Effector memory CD8-positive, alpha-beta T cell (primary cell): ENCODE data around the gene PBX1.

ENCODE experiments used
- ATAC-seq: fragments of 150-1000 bp; cut with Tn5 transposase; replicated peaks from 2 replicates; pipeline ENCODE4 v1.10.0; 2021; ENCODE audit warnings: mild to moderate bottlenecking, moderate library complexity
- DNase-seq, 3 experiments: peaks; one replicate each; pipeline ENCODE4 v3.0.0; 2021
- H3K27ac Mint-ChIP-seq, 2 donors: one replicate each; pipeline ENCODE4 v1.8.0; 2022; ENCODE audit warnings: mild to moderate bottlenecking in 2 of 2, mixed read lengths in 2 of 2, moderate library complexity in 2 of 2
- H3K27me3 Mint-ChIP-seq, 2 donors: one replicate each; pipeline ENCODE4 v1.8.0; 2022; ENCODE audit warnings: mixed read lengths in 2 of 2
- H3K36me3 Mint-ChIP-seq: one replicate; pipeline ENCODE4 v1.8.0; 2022; ENCODE audit warnings: mild to moderate bottlenecking, moderate library complexity, mixed read lengths; ENCODE audit not compliant: insufficient read depth
- H3K4me1 Mint-ChIP-seq, 2 donors: one replicate each; pipeline ENCODE4 v1.8.0; 2022; ENCODE audit warnings: low read depth in 2 of 2, mixed read lengths in 2 of 2
- H3K4me3 Mint-ChIP-seq, 2 donors: one replicate each; pipeline ENCODE4 v1.8.0; 2022; ENCODE audit warnings: mild to moderate bottlenecking in 2 of 2, mixed read lengths in 2 of 2, moderate library complexity in 2 of 2
- H3K9me3 Mint-ChIP-seq, 2 donors: one replicate each; pipeline ENCODE4 v1.8.0; 2022; ENCODE audit warnings: mixed read lengths in 2 of 2

PBX1 gene

DNA sequence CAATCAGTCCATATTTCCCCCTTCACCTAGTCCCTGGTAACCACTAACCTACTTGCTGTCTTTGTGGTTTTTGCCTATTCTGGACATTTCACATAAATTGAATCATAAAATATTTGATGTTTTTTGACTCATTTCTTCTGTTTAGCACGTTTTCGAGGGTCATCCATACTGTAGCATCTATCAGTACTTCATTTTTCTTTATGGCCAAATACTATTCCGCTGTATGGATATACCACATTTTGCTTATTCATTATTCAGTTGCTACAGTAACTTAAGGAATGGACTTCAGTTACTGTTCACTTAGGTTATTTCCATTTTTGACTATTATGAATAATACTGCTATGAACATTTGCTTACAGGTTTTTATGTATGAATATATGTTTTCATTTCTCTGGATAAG is 12.3 kb downstream of the PBX1 start:
- no peak for ATAC-seq
- peaks cover 2% of the 10 kb centered on the region for H3K36me3 Mint-ChIP-seq

DNA sequence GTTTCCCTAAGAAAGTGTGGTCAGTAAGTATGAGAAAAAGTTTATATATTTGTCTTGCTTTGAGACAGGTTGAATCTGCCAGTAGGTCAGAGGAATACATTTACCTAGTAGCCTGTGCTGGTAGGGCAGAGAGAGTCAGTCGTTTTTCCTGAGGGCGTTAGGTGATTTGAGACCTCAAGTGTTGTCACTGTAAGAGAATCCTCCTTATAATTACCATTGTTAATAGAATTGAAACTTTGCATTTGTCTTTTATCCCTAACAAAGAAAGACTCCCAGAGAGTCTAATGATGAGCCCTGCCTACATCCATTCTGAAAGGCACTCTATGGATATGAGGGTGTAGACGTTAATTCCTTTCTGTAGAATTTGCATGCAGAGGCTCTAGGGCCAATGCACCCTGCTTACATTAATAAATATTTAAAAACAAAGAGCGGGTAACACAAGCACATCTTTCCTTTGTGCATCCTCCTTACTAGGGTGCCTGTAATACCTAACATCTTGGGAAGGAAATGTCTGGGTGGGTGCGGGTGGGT is 16.4 kb downstream of the PBX1 start:
- Mint-ChIP-seq H3K4me1 (peaks cover 0 to 2% of the 10 kb centered on the region in 2 donors), H3K27me3 (no peaks in the 10 kb centered on the region), H3K4me3 (no peak overlapping the region), H3K27ac (no peak overlapping the region), H3K9me3 (peaks cover 0 to 3% of the 10 kb centered on the region in 2 donors), H3K36me3 (peaks cover under 1% of the 10 kb centered on the region)
- DNase-seq (no peak), ATAC-seq (no peak)

More for the DNA sequence above, 12.3 kb downstream of the PBX1 start:
- H3K4me3 Mint-ChIP-seq = no peak overlapping the region
- peaks cover 0 to 3% of the 10 kb centered on the region in 2 donors for H3K9me3 Mint-ChIP-seq
- no peaks in the 10 kb centered on the region for H3K27me3 Mint-ChIP-seq
- DNase-seq = no peak
- H3K27ac Mint-ChIP-seq = no peak overlapping the region
- H3K4me1 Mint-ChIP-seq = no peaks in the 10 kb centered on the region

- no peak overlapping the region for H3K4me3 Mint-ChIP-seq
- peaks cover 0 to 3% of the 10 kb centered on the region in 2 donors for H3K9me3 Mint-ChIP-seq
- DNase-seq (no peak), ATAC-seq (no peak)
- no peak overlapping the region for H3K27ac Mint-ChIP-seq
- H3K4me1 Mint-ChIP-seq = peaks cover 0 to 2% of the 10 kb centered on the region in 2 donors
- no peaks in the 10 kb centered on the region for H3K27me3 Mint-ChIP-seq
- H3K36me3 Mint-ChIP-seq = no peaks in the 10 kb centered on the region
Observed at GRCh38 chr1:164576291-164577271, 17.6 kb downstream of the PBX1 start.

DNA sequence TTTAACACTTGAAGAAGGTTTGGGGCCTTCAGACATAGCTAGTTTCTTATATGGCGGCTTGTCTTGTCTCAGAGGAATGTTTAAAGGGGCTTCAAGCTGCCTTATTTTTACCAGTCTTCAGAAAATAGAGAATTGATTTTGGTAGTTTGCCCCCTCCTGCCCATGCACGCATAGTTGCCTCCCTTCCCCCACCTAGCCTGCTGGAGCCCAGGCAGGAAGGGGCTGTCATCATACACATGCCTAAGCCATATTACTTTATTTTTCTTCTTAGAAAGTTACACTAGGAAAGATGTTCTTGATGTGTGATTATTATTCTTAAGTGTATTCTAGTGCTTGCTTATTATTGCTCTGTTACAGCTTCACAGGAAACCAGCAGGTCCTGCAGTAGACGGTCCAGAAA is 18.3 kb downstream of the PBX1 start:
- DNase-seq (no peak), ATAC-seq (no peak)
- Mint-ChIP-seq H3K4me3 (no peak overlapping the region), H3K27ac (no peak overlapping the region), H3K9me3 (peaks cover 0 to 2% of the 10 kb centered on the region in 2 donors), H3K27me3 (no peaks in the 10 kb centered on the region), H3K36me3 (no peaks in the 10 kb centered on the region), H3K4me1 (peaks cover 0 to 2% of the 10 kb centered on the region in 2 donors)

DNA sequence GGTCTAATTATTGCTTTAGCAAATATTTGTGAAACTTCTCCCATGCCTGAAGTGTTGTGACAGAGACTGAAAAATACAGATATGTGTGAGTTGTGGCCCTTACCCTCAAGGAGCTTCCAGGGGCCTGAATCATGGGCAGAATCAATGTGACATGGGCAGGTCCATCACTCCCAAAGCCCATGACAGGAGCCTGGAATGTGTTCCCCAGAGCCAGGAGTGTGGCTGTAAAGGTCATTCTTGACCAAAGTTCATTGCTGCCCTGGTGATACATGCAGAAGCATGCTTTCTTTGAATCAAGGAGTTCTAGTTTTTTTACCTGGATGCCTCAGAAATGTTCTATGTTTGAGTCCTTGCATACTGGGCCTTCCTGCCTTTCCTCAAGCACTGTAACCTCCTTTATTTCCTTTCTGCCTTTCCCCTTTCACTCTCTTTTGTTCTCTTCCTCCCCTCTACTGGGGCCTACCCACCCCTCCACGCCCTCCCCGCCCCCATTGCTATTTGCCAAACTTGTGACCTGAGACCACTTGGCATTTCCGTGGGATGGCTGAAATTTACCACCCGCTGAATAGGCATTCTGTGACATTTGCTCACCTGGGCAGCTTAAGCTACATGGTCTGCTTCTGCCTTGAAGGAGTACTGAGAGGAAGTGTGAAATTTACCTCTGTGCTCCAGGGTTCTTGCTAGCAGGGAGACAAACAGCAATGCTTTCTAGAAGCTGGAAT is 19.7 kb downstream of the PBX1 start:
- ATAC-seq (no peak), DNase-seq (no peak)
- H3K4me1 Mint-ChIP-seq = peaks cover 0 to 2% of the 10 kb centered on the region in 2 donors
- H3K36me3 Mint-ChIP-seq = no peaks in the 10 kb centered on the region
- H3K9me3 Mint-ChIP-seq = no peaks in the 10 kb centered on the region
- no peaks in the 10 kb centered on the region for H3K27me3 Mint-ChIP-seq
- no peak overlapping the region for H3K27ac Mint-ChIP-seq
- H3K4me3 Mint-ChIP-seq = no peak overlapping the region

DNA sequence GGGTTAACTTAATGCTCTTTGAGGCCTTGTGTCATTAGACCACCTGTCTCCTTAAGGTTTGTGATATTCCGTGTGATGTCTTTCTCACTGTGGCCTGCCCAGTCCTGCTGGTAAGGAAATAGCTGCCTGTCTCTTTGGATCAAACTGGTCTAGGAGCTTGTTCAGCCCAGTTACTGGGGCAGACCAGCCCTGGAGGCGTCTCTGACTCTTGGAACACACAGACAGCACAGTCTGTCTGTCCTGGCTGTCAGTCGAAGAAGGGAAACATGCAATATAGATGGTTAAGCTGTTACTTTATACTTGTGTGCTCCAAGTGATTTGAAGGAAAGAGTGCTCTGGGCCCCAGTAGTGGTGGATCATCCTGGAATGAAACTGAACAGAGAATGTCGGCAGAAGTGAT is 20.4 kb downstream of the PBX1 start:
- peaks cover 0 to 2% of the 10 kb centered on the region in 2 donors for H3K4me1 Mint-ChIP-seq
- H3K9me3 Mint-ChIP-seq = no peaks in the 10 kb centered on the region
- ATAC-seq = no peak
- no peaks in the 10 kb centered on the region for H3K36me3 Mint-ChIP-seq
- H3K4me3 Mint-ChIP-seq = no peak overlapping the region
- H3K27ac Mint-ChIP-seq = no peak overlapping the region
- no peaks in the 10 kb centered on the region for H3K27me3 Mint-ChIP-seq
- DNase-seq = no peak

- H3K27me3 Mint-ChIP-seq = no peaks in the 10 kb centered on the region
- H3K36me3 Mint-ChIP-seq = no peaks in the 10 kb centered on the region
- DNase-seq = no peak
- no peak for ATAC-seq
- peaks cover 0 to 2% of the 10 kb centered on the region in 2 donors for H3K4me1 Mint-ChIP-seq
- no peaks in the 10 kb centered on the region for H3K9me3 Mint-ChIP-seq
- no peak overlapping the region for H3K4me3 Mint-ChIP-seq
- H3K27ac Mint-ChIP-seq = no peak overlapping the region
Observed at GRCh38 chr1:164581762-164582161, 22.8 kb downstream of the PBX1 start.

GRCh38 chr1:164583196-164583595 is 24.2 kb downstream of the PBX1 start:
- H3K4me1 Mint-ChIP-seq = peaks cover 0 to 2% of the 10 kb centered on the region in 2 donors
- no peaks in the 10 kb centered on the region for H3K27me3 Mint-ChIP-seq
- no peak overlapping the region for H3K27ac Mint-ChIP-seq

DNA sequence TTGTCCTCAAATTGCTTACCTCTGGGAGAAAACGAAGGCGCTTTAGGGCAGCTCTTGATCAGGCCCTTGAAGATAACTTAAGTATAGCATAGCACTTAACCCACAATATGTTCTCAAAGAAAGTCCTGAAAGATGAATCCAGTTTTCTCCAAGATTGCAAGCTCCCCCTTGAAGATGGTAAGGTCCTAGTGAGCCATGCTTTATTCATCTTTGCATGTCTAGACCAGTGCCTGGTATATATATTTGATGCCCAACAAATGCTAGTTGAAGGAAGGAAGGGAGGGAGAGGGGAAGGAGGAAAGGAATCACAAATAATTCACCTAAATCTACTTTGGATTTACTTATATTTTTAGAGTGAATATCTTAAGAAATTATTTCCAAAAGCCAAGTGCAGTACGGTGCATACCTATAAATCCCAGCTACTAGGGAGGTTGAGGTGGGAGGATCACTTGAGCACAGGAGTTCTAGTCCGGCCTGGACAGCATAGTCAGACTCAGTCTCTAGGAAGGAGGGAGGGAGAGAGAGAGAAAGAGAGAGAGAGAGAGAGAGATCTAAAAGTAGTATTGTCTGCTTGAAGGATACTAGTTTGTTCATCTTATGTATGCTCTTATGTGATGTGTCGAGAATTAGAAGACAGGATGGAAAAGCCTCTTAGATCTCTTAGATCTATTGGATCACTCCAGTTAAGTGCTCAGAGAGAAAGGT is 25.0 kb downstream of the PBX1 start:
- Mint-ChIP-seq H3K9me3 (no peaks in the 10 kb centered on the region), H3K27ac (no peak overlapping the region), H3K36me3 (peaks cover 3% of the 10 kb centered on the region), H3K4me3 (no peak overlapping the region), H3K27me3 (no peaks in the 10 kb centered on the region), H3K4me1 (peaks cover 0 to 2% of the 10 kb centered on the region in 2 donors)
- DNase-seq = no peak
- ATAC-seq = no peak

More at GRCh38 chr1:164583196-164583595, 24.2 kb downstream of the PBX1 start:
- Mint-ChIP-seq H3K4me3 (no peak overlapping the region), H3K9me3 (no peaks in the 10 kb centered on the region), H3K36me3 (peaks cover 3% of the 10 kb centered on the region)
- ATAC-seq = no peak
- DNase-seq = no peak

DNA sequence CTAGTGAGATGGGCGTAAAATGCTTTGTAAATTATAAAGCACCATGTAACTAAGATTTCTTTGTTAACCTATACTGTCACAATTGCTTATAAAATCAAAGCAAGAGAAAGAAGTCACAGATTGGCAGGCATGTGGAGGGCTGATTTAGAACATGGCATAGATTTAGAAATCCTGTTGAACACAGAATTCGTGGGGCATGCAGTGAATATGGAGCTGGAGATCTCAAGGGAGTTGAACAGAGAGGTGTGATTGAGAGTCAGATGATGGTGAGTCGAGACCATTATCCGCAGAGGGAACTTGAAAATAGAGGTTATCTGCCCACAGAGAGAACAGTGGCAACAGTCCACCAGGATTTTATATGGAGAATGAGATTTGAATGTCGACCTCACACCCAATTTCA is 27.6 kb downstream of the PBX1 start:
- no peak overlapping the region for H3K4me3 Mint-ChIP-seq
- H3K27me3 Mint-ChIP-seq = peaks cover 0 to 5% of the 10 kb centered on the region in 2 donors
- no peaks in the 10 kb centered on the region for H3K9me3 Mint-ChIP-seq
- DNase-seq (no peak), ATAC-seq (no peak)
- H3K36me3 Mint-ChIP-seq = peaks cover 3% of the 10 kb centered on the region
- H3K4me1 Mint-ChIP-seq = no peaks in the 10 kb centered on the region
- H3K27ac Mint-ChIP-seq = no peak overlapping the region

GRCh38 chr1:164587617-164588501 is 28.9 kb downstream of the PBX1 start:
- no peaks in the 10 kb centered on the region for H3K4me1 Mint-ChIP-seq
- no peak for ATAC-seq
- DNase-seq = no peak
- peaks cover 3% of the 10 kb centered on the region for H3K36me3 Mint-ChIP-seq
- H3K9me3 Mint-ChIP-seq = no peaks in the 10 kb centered on the region
- no peak overlapping the region for H3K4me3 Mint-ChIP-seq
- H3K27me3 Mint-ChIP-seq = peaks cover 0 to 5% of the 10 kb centered on the region in 2 donors
- H3K27ac Mint-ChIP-seq = no peak overlapping the region

GRCh38 chr1:164588516-164589341 is 29.7 kb downstream of the PBX1 start:
- ATAC-seq (no peak), DNase-seq (no peak)

More at GRCh38 chr1:164588516-164589341, 29.7 kb downstream of the PBX1 start:
- Mint-ChIP-seq H3K36me3 (peaks cover 3% of the 10 kb centered on the region), H3K9me3 (no peaks in the 10 kb centered on the region), H3K27ac (no peak overlapping the region), H3K4me1 (no peaks in the 10 kb centered on the region), H3K4me3 (no peak overlapping the region), H3K27me3 (peaks cover 0 to 5% of the 10 kb centered on the region in 2 donors)
